AG09309 (cell line): ENCODE results near the gene GM2A.
"Not testable (repeated sequence)": the region's sequence is repeated elsewhere in the genome, so short reads cannot be mapped to it uniquely, and the experiment has no call there.

Experiments
- DNase-seq: peaks from one replicate; pipeline ENCODE4 v3.0.0-alpha.2; 2010; ENCODE audit warnings: low read depth
- H3K4me3 ChIP-seq: 2 replicates; pipeline ENCODE4 v1.5.1; 2011; ENCODE audit warnings: mild to moderate bottlenecking, low read depth, low read length, moderate library complexity; ENCODE audit not compliant: control insufficient read depth
- TF ChIP-seq, protein P1 (sequence below): IDR thresholded peaks from 2 replicates; pipeline ENCODE4 v1.5.1; 2011; ENCODE audit warnings: mild to moderate bottlenecking, low read depth, low read length, inconsistent platforms; ENCODE audit not compliant: insufficient read depth, control insufficient read depth; ENCODE audit errors: missing control alignments

Gene GM2A

DNA sequence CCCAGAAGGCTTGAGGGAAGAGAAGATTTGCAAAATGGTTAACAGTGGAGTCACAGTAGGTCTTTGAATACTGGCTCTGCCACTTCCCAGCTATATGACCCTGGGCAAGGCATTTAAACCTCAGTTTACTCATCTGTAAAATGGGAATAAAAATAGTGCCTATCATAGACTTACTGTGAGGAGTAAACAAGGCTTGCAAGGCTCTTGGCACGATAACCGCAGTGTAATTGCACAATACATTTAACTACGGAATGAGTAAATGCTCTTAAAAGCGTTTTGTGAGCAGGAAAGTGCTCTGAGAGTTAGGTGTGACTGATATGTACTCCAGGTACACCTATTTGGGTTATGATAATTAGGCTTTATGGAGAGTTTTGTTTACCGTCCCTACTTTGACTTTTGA lies 42.2 kb downstream of the GM2A start:
- DNase-seq = no peak
- no peak overlapping the region for H3K4me3 ChIP-seq
- TF ChIP-seq, protein P1, sequence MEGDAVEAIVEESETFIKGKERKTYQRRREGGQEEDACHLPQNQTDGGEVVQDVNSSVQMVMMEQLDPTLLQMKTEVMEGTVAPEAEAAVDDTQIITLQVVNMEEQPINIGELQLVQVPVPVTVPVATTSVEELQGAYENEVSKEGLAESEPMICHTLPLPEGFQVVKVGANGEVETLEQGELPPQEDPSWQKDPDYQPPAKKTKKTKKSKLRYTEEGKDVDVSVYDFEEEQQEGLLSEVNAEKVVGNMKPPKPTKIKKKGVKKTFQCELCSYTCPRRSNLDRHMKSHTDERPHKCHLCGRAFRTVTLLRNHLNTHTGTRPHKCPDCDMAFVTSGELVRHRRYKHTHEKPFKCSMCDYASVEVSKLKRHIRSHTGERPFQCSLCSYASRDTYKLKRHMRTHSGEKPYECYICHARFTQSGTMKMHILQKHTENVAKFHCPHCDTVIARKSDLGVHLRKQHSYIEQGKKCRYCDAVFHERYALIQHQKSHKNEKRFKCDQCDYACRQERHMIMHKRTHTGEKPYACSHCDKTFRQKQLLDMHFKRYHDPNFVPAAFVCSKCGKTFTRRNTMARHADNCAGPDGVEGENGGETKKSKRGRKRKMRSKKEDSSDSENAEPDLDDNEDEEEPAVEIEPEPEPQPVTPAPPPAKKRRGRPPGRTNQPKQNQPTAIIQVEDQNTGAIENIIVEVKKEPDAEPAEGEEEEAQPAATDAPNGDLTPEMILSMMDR = no peak

DNA sequence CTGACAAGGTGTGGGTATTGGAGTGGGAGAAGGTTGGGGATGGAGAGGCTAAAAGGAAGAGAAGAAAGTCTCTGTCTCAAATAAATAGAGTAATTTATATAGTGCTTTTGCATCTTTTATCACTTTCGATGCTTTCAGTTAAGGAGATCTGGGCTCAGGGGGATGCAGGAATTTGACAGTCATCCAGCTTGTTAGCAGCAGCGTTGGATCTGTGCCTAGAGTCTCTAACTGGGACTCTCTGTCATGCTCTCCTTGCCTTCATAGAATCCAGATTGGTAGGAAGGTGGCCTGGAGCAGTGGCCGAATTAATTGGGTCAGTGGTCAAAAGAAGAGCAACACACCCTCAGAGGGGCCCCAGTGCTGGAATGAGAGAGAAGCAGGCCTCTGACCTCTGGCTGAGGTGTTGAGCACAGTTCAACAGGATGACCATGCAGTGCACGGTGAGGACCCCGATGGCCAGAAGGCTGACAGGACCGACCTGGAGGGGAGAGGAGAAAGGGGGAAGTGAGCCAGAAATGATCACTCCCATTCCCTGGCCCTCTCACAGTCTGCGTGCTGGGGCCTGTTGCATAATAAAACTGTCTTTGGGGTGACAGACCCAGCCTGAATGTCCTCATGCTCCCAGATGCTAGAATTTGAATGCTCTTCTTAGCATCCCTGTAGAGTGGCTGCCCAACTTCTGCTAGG lies 42.9 kb downstream of the GM2A start:
- no peak overlapping the region for H3K4me3 ChIP-seq
- TF ChIP-seq, protein P1 = no peak
- no peak for DNase-seq

DNA sequence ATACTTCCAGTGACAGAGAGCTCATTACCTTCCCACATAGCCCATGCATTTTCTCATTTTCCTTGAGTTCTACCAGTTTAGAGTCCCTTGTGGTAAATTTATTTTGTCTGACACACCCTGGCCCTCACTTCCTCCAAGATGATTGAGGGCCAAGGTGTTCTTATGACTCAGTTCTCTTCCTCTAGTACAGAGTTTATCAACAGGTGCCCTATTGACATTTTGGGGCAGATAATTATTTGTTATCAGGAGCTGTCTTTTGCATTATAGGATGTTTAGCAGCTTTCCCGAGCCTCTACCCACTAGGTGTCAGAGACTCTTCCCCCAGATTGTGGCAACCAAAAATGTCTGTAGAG lies 43.5 kb downstream of the GM2A start:
- TF ChIP-seq, protein P1 = no peak
- DNase-seq = no peak
- H3K4me3 ChIP-seq = no peak overlapping the region

DNA sequence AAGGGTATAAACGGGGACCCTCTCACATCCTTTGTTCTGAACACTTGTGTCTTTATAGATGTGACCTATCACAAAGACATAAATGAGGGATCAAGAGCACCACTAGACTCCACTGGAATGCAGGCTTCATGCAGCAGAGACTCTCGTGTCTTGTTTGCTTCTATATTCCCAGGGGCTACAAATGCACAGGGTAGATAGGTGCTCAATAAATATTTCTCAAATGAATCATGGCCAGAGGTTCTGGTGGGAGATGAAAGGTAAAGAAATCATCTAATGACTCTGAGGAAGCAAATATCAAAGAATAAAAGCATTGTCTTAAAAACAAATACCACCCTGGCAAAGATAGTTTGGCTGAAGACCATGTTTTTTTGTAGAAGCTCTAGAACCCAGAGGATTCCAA lies 44.0 kb downstream of the GM2A start:
- TF ChIP-seq, protein P1 = no peak
- no peak for DNase-seq
- H3K4me3 ChIP-seq = no peak overlapping the region

DNA sequence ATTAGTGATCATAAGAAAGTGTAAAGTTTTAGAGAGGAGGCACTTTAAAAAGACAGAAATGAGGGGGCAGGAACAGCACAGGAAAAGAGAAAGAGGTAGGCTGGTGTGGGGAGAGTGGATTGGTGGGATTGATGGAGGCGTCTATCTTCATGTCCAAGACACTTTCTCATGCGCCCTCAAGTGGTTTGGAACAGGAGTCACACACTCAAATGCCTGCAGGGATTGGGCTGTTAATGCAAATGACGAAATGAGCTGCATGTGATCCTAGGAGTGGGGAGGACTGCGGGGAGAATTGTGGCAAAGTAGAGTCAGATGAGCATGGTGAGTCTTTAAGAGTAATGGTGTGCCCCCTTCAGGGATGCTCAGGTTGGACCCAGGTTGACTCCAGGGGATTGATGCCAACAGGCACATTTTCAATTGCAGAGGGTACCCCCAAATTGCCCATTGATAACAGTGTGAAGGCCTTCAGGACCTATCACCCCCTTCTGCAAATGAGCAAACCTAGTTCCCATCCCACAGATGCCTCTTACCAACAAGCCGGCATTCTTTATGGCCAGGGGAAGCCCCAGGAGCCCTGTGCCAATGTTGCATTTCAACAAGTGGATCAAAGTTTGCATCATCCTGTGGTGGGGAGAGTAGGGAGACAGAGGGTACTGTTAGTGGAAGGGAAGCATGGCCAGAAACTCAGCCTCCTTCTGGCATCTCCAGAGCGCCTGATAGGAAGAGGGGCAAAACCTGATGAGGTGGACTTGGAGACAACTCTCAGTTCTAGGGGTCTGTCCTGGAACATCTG lies 45.3 kb downstream of the GM2A start:
- H3K4me3 ChIP-seq = no peak overlapping the region
- peak; percentile 51 for DNase-seq
- TF ChIP-seq, protein P1 = peak; percentile 73

DNA sequence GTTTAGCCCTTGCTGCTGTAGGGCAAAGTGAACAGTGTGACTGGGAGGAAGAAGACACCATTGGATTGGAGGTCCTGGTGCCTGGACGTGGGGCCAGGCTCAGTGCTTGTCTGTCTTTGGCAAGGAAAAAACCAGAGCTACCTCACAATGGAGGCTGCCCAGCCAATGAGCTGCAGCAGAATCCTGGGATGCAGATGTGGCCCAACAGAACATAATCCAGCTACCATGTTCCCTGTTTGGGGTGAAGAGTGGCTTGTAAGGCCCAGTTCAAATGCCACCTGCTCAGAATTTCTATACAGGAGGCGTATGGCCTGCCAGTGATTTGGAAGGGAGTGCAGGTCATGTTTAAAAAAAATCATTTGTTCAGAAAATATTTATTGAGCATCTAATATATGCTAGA lies 50.7 kb downstream of the GM2A start, which contains the start of gene SLC36A3:
TSS of gene SLC36A3 (minus strand) at position 101 of the 400 bp plus-strand sequence. CDS start 412 bp downstream, outside the sequence.
- H3K4me3 ChIP-seq = no peak within 1 kb of the TSS
- DNase-seq = no peak
- TF ChIP-seq, protein P1 = no peak

DNA sequence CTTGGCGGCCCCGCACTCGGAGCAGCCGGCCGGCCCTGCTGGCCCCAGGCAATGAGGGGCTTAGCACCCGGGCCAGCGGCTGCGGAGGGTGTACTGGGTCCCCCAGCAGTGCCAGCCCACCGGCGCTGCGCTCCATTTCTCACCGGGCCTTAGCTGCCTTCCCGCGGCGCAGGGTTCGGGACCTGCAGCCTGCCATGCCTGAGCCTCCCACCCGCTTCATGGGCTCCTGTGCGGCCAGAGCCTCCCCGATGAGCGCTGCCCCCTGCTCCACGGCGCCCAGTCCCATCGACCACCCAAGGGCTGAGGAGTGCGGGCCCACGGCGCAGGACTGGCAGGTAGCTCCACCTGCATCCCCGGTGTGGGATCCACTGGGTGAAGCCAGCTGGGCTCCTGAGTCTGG lies 56.3 kb downstream of the GM2A start:
- not testable (repeated sequence) for DNase-seq, H3K4me3 ChIP-seq

DNA sequence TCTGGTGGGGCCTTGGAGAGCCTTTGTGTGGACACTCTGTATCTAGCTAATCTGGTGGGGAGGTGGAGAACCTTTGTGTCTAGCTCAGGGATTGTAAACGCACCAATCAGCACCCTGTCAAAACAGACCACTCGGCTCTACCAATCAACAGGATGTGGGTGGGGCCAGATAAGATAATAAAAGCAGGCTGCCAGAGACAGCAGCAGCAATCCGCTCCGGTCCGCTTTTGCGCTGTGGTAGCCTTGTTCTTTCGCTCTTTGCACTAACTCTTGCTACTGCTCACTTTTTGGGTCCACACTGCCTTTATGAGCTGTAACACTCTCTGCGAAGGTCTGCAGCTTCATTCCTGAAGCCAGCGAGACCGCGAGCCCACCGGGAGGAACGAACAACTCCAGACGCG lies 56.8 kb downstream of the GM2A start:
- not testable (repeated sequence) for H3K4me3 ChIP-seq, DNase-seq
